ENCODE measurements around the gene RPTN. TPM values are rescaled to one million over a fixed set of nuclear protein-coding genes. Genes with fewer than 3 reads are reported as not detected.

Gene RPTN
- total RNA-seq, 1 donor from 2014 or later, result 0.09 TPM

- H3K9ac ChIP-seq (ENCODE audit: low read length), result no peak overlapping the region
- Mint-ChIP-seq H3K4me1 (ENCODE audit: low read depth, unreplicated experiment) (peaks cover 34% of the 10 kb centered on the region), H3K36me3 (ENCODE audit: low read depth, unreplicated experiment) (no peaks in the 10 kb centered on the region), H3K4me3 (ENCODE audit: unreplicated experiment) (no peak overlapping the region), H3K27me3 (ENCODE audit: low read depth, unreplicated experiment) (peaks cover 12% of the 10 kb centered on the region), H3K27ac (ENCODE audit: unreplicated experiment) (no peak overlapping the region), H3K9me3 (ENCODE audit: unreplicated experiment) (peaks cover 2% of the 10 kb centered on the region)
- H3K9me3 ChIP-seq (ENCODE audit: insufficient read depth, low read depth, low read length), result no peaks in the 10 kb centered on the region
- no peak for FAIRE-seq
- H3K4me2 ChIP-seq (ENCODE audit: low read length), result no peak overlapping the region
- H4K20me1 ChIP-seq (ENCODE audit: insufficient read depth, low read length), result no peaks in the 10 kb centered on the region
- H3K36me3 ChIP-seq (ENCODE audit: insufficient read depth, low read length), result no peaks in the 10 kb centered on the region
- H3K4me1 ChIP-seq (ENCODE audit: insufficient read depth, low read length), result peaks cover 17% of the 10 kb centered on the region
- H3K27ac ChIP-seq (ENCODE audit: low read depth, low read length), result no peak overlapping the region
- DNase-seq (ENCODE audit: low read depth), result peak; percentile 36
- no peak overlapping the region for H2AFZ ChIP-seq (ENCODE audit: low read depth, low read length)
- TF ChIP-seq CTCF (IDR thresholded peaks at IDR 0.05; ENCODE audit: insufficient read depth, low read depth, low read length) (no peak), EZH2 (IDR thresholded peaks at IDR 0.05; ENCODE audit: insufficient read depth, low read length) (no peak)
- no peak overlapping the region for H3K4me3 ChIP-seq (ENCODE audit: insufficient read depth, low read depth, low read length)
- peaks cover 4% of the 10 kb centered on the region for H3K27me3 ChIP-seq (ENCODE audit: insufficient read depth, low read length)
- no peaks in the 10 kb centered on the region for H3K79me2 ChIP-seq (ENCODE audit: insufficient read depth, low read length)
Measured at GRCh38 chr1:152186556-152187285, 27.7 kb upstream of the RPTN start.

GRCh38 chr1:152185544-152186391, 26.7 kb upstream of the RPTN start:
- Histone ChIP-seq H3K9ac (ENCODE audit: low read length) (no peak overlapping the region), H3K79me2 (ENCODE audit: insufficient read depth, low read length) (no peaks in the 10 kb centered on the region), H3K4me3 (ENCODE audit: insufficient read depth, low read depth, low read length) (no peak overlapping the region), H4K20me1 (ENCODE audit: insufficient read depth, low read length) (no peaks in the 10 kb centered on the region), H3K27me3 (ENCODE audit: insufficient read depth, low read length) (no peaks in the 10 kb centered on the region), H3K36me3 (ENCODE audit: insufficient read depth, low read length) (no peaks in the 10 kb centered on the region), H3K9me3 (ENCODE audit: insufficient read depth, low read depth, low read length) (no peaks in the 10 kb centered on the region), H2AFZ (ENCODE audit: low read depth, low read length) (no peak overlapping the region), H3K27ac (ENCODE audit: low read depth, low read length) (no peak overlapping the region), H3K4me2 (ENCODE audit: low read length) (no peak overlapping the region), H3K4me1 (ENCODE audit: insufficient read depth, low read length) (peaks cover 17% of the 10 kb centered on the region)
- Mint-ChIP-seq H3K9me3 (ENCODE audit: unreplicated experiment) (peaks cover 2% of the 10 kb centered on the region), H3K27ac (ENCODE audit: unreplicated experiment) (peak overlapping the region; percentile 29), H3K27me3 (ENCODE audit: low read depth, unreplicated experiment) (peaks cover 4% of the 10 kb centered on the region), H3K4me3 (ENCODE audit: unreplicated experiment) (no peak overlapping the region), H3K36me3 (ENCODE audit: low read depth, unreplicated experiment) (no peaks in the 10 kb centered on the region), H3K4me1 (ENCODE audit: low read depth, unreplicated experiment) (peaks cover 34% of the 10 kb centered on the region)
- TF ChIP-seq CTCF (IDR thresholded peaks at IDR 0.05; ENCODE audit: insufficient read depth, low read depth, low read length) (peak; percentile 79), EZH2 (IDR thresholded peaks at IDR 0.05; ENCODE audit: insufficient read depth, low read length) (no peak)
- peak; percentile 37 for FAIRE-seq
- DNase-seq (ENCODE audit: low read depth), result peak; percentile 54
